Neural cell (in vitro differentiated cells): ENCODE data around the gene YPEL2. TPM values are rescaled to one million over a fixed set of nuclear protein-coding genes. Genes with fewer than 3 reads are reported as not detected.

ENCODE experiments used
- H2AFZ ChIP-seq: fragments of 200-600, 300-800 bp; sonication (generic), shearing (Covaris generic); 2 replicates; pipeline ENCODE4 v1.6.0; 2014; ENCODE audit warnings: low read depth, mild to moderate bottlenecking, antibody characterized with exemption, low read length, moderate library complexity
- H3F3A ChIP-seq: fragments of 200-600 bp; shearing (Covaris generic); 2 replicates; pipeline ENCODE4 v1.6.1; 2016; ENCODE audit warnings: mild to moderate bottlenecking, moderate library complexity, mixed read lengths, antibody characterized with exemption, low read length; ENCODE audit not compliant: insufficient read depth, poor library complexity, severe bottlenecking
- H3K27ac ChIP-seq: fragments of 200-600, 300-800 bp; sonication (generic), shearing (Covaris generic); 2 replicates; pipeline ENCODE4 v1.5.1; 2014; ENCODE audit warnings: mild to moderate bottlenecking, low read length, moderate library complexity
- H3K27me3 ChIP-seq: fragments of 300-800, 200-600 bp; sonication (generic), shearing (Covaris generic); 2 replicates; pipeline ENCODE4 v1.6.0; 2014; ENCODE audit warnings: mild to moderate bottlenecking, low read depth, low read length, moderate library complexity; ENCODE audit not compliant: insufficient read depth
- H3K36me3 ChIP-seq: fragments of 300-800, 200-600 bp; sonication (generic), shearing (Covaris generic); 2 replicates; pipeline ENCODE4 v1.5.1; 2014; ENCODE audit warnings: mild to moderate bottlenecking, antibody characterized with exemption, low read length, moderate library complexity; ENCODE audit not compliant: insufficient read depth
- H3K4me2 ChIP-seq: fragments of 300-800, 200-600 bp; sonication (generic), shearing (Covaris generic); 2 replicates; pipeline ENCODE4 v1.6.0; 2014; ENCODE audit warnings: mild to moderate bottlenecking, low read length
- H3K4me3 ChIP-seq: fragments of 300-800, 200-600 bp; sonication (generic), shearing (Covaris generic); 2 replicates; pipeline ENCODE4 v1.5.1; 2014; ENCODE audit warnings: mild to moderate bottlenecking, low read length, moderate library complexity
- H3K79me2 ChIP-seq: fragments of 200-600 bp; shearing (Covaris generic); replicated peaks from 2 replicates; pipeline ENCODE4 v1.6.0; 2014; ENCODE audit warnings: mild to moderate bottlenecking, low read length, moderate library complexity; ENCODE audit not compliant: insufficient read depth
- H3K9ac ChIP-seq: fragments of 300-800, 200-600 bp; sonication (generic), shearing (Covaris generic); 2 replicates; pipeline ENCODE4 v1.6.1; 2016; ENCODE audit warnings: mild to moderate bottlenecking, low read length, mixed read lengths
- H3K9me2 ChIP-seq: fragments of 200-600 bp; shearing (Covaris generic); 2 replicates; pipeline ENCODE4 v1.6.1; 2016; ENCODE audit warnings: mild to moderate bottlenecking, low read length, mixed read lengths; ENCODE audit not compliant: insufficient read depth
- H3K9me3 ChIP-seq: fragments of 200-600, 300-800 bp; sonication (generic), shearing (Covaris generic); 2 replicates; pipeline ENCODE4 v1.6.1; 2016; ENCODE audit warnings: mild to moderate bottlenecking, mixed run types, low read length, moderate library complexity, mixed read lengths
- H4K20me1 ChIP-seq: fragments of 200-600 bp; shearing (Covaris generic); 2 replicates; pipeline ENCODE4 v1.6.1; 2016; ENCODE audit warnings: mild to moderate bottlenecking, mixed run types; ENCODE audit not compliant: insufficient read depth
- EP300 ChIP-seq: fragments of 450-650 bp; conservative IDR thresholded peaks from 2 replicates; pipeline ENCODE4 v1.6.1; 2014; ENCODE audit warnings: antibody characterized with exemption, mild to moderate bottlenecking, moderate library complexity; ENCODE audit not compliant: poor library complexity, severe bottlenecking
- EZH2 ChIP-seq: fragments of 200-600, 300-800 bp; shearing (Covaris generic), sonication (generic); IDR thresholded peaks from 2 replicates; pipeline ENCODE4 v1.6.1; 2014; ENCODE audit warnings: antibody characterized with exemption, low read length, borderline replicate concordance, mild to moderate bottlenecking; ENCODE audit not compliant: insufficient read depth, poor library complexity, severe bottlenecking
- MXI1 ChIP-seq: fragments of 450-650 bp; conservative IDR thresholded peaks from 2 replicates; pipeline ENCODE4 v1.6.1; 2014; ENCODE audit warnings: antibody characterized with exemption, mild to moderate bottlenecking; ENCODE audit not compliant: poor library complexity, severe bottlenecking
- POLR2AphosphoS5 ChIP-seq: IDR thresholded peaks from 2 replicates; pipeline ENCODE4 v1.6.1; 2012
- RAD21 ChIP-seq: fragments of 450-650 bp; conservative IDR thresholded peaks from 2 replicates; pipeline ENCODE4 v1.6.1; 2014; ENCODE audit warnings: antibody characterized with exemption, mild to moderate bottlenecking, moderate library complexity
- SMC3 ChIP-seq: fragments of 450-650 bp; conservative IDR thresholded peaks from 2 replicates; pipeline ENCODE4 v1.6.1; 2014; ENCODE audit warnings: antibody characterized with exemption, mild to moderate bottlenecking, moderate library complexity; ENCODE audit not compliant: poor library complexity
- TAF1 ChIP-seq: IDR thresholded peaks from 2 replicates; pipeline ENCODE4 v1.6.1; 2012; ENCODE audit warnings: low read depth
- polyA plus RNA-seq: library from polyadenylated mRNA; depleted of rRNA; stranded (reverse); fragments of >200 nt; gene quantifications from 2 replicates; pipeline ENCODE4 v1.2.3, GENCODE V29; 2014
- TF ChIP-seq, protein P1 (sequence below): IDR thresholded peaks from 2 replicates; pipeline ENCODE4 v1.6.1; 2012; ENCODE audit warnings: borderline replicate concordance
- TF ChIP-seq, protein P2 (sequence below): fragments of 450-650 bp; IDR thresholded peaks from 2 replicates; pipeline ENCODE4 v1.5.1; 2014; ENCODE audit warnings: antibody characterized with exemption, mild to moderate bottlenecking, moderate library complexity; ENCODE audit not compliant: poor library complexity, severe bottlenecking

The YPEL2 gene
- polyA plus RNA-seq, 1 donor from 2014 or later = 17.0 TPM

DNA sequence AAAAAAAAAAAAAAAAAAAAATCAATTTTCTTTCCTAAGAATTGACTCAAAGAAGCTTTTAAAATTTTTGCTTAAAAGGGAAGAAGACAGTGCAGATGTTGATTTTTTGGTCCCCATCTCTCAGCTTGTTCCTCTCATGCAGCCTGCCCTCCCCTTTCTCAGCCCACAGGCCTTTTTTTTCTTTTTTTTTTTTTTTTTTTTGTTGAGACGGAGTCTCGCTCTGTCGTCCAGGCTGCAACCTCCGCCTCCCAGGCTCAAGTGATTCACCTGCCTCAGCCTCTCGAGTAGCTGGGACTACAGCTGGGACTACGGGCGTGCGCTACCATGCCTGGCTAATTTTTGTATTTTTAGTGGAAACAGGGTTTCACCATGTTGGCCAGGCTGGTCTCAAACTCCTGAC lies 17.7 kb downstream of the YPEL2 start:
- no peaks in the 10 kb centered on the region for H3K79me2 ChIP-seq
- no peaks in the 10 kb centered on the region for H3K36me3 ChIP-seq

DNA sequence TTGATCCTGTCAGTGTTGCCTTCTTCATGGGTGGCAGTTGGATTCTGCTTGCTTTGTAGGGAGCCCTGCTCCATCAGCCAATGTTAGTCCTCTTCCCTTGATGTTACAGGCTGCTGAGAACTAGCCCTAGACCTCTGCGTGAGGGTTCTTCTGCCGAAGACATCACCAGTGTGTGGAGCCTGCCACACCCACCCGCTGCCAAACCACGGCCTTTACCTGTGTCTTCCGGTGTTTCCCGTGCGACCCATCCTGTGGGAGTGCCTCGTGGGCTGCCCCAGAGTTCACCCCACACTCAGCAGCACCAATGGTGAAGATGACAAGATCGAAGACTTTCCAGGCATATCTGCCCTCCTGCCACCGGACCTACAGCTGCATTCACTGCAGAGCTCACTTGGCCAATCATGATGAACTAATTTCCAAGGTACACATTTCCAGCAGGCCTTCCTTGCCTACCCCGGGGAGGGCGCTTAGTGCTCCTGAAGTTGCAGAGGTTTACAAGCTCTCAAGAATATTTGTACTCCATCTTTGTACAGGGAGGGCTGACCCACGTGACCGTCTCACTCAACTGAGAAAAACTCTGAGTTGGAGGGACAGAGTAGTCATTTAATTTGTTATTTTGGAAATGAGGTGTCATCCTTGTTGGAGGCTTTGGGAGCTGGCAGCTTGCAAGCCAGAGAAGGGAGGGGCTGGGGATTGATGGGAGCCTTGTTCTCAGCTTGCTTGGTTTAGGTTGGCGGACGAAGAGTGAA lies 21.8 kb downstream of the YPEL2 start:
- Histone ChIP-seq H3K4me2 (no peak overlapping the region), H3K9me2 (no peaks in the 10 kb centered on the region), H3K4me3 (no peak overlapping the region), H3K9ac (no peak overlapping the region), H3K9me3 (no peaks in the 10 kb centered on the region), H3K27ac (no peak overlapping the region), H2AFZ (no peak overlapping the region), H3F3A (no peaks in the 10 kb centered on the region), H4K20me1 (no peaks in the 10 kb centered on the region), H3K27me3 (no peaks in the 10 kb centered on the region), H3K79me2 (peaks cover 3% of the 10 kb centered on the region), H3K36me3 (no peaks in the 10 kb centered on the region)
- no peak for TF ChIP-seq POLR2AphosphoS5
- no peak for TF ChIP-seq EP300
- no peak for TF ChIP-seq SMC3
- TF ChIP-seq MXI1 = no peak
- TF ChIP-seq, protein P1, sequence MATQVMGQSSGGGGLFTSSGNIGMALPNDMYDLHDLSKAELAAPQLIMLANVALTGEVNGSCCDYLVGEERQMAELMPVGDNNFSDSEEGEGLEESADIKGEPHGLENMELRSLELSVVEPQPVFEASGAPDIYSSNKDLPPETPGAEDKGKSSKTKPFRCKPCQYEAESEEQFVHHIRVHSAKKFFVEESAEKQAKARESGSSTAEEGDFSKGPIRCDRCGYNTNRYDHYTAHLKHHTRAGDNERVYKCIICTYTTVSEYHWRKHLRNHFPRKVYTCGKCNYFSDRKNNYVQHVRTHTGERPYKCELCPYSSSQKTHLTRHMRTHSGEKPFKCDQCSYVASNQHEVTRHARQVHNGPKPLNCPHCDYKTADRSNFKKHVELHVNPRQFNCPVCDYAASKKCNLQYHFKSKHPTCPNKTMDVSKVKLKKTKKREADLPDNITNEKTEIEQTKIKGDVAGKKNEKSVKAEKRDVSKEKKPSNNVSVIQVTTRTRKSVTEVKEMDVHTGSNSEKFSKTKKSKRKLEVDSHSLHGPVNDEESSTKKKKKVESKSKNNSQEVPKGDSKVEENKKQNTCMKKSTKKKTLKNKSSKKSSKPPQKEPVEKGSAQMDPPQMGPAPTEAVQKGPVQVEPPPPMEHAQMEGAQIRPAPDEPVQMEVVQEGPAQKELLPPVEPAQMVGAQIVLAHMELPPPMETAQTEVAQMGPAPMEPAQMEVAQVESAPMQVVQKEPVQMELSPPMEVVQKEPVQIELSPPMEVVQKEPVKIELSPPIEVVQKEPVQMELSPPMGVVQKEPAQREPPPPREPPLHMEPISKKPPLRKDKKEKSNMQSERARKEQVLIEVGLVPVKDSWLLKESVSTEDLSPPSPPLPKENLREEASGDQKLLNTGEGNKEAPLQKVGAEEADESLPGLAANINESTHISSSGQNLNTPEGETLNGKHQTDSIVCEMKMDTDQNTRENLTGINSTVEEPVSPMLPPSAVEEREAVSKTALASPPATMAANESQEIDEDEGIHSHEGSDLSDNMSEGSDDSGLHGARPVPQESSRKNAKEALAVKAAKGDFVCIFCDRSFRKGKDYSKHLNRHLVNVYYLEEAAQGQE = no peak
- no peak for TF ChIP-seq RAD21
- no peak for TF ChIP-seq TAF1
- no peak for TF ChIP-seq EZH2
- TF ChIP-seq, protein P2, sequence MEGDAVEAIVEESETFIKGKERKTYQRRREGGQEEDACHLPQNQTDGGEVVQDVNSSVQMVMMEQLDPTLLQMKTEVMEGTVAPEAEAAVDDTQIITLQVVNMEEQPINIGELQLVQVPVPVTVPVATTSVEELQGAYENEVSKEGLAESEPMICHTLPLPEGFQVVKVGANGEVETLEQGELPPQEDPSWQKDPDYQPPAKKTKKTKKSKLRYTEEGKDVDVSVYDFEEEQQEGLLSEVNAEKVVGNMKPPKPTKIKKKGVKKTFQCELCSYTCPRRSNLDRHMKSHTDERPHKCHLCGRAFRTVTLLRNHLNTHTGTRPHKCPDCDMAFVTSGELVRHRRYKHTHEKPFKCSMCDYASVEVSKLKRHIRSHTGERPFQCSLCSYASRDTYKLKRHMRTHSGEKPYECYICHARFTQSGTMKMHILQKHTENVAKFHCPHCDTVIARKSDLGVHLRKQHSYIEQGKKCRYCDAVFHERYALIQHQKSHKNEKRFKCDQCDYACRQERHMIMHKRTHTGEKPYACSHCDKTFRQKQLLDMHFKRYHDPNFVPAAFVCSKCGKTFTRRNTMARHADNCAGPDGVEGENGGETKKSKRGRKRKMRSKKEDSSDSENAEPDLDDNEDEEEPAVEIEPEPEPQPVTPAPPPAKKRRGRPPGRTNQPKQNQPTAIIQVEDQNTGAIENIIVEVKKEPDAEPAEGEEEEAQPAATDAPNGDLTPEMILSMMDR = no peak

More for the DNA sequence above, 17.7 kb downstream of the YPEL2 start:
- Histone ChIP-seq H4K20me1 (no peaks in the 10 kb centered on the region), H3K9me2 (no peaks in the 10 kb centered on the region), H2AFZ (no peak overlapping the region), H3K27ac (no peak overlapping the region), H3K4me3 (no peak overlapping the region), H3K4me2 (no peak overlapping the region), H3K9ac (no peak overlapping the region), H3F3A (no peaks in the 10 kb centered on the region), H3K27me3 (no peaks in the 10 kb centered on the region), H3K9me3 (no peaks in the 10 kb centered on the region)
- TF ChIP-seq SMC3 = no peak
- no peak for TF ChIP-seq TAF1
